Posterior vena cava (tissue), 2 donors: ENCODE measurements around the gene UBTD1. TPM values are rescaled to one million over a fixed set of nuclear protein-coding genes. Genes with fewer than 3 reads are reported as not detected.

Source experiments
- DNase-seq: peaks from one replicate; pipeline ENCODE4 v3.0.0-alpha.2; 2020; ENCODE audit warnings: low spot score
- intact Hi-C, 2 donors: fragments of 100-400 bp; cut with DNase I; formaldehyde crosslinking; loops; one replicate each; pipeline versions ENCODE4 v1.14.1 to v1.14.2; 2022 to 2023
- total RNA-seq, 2 donors: library from RNA; stranded (reverse); fragmentation: NEBNext Ultra II Directional; extraction: Animal tissue kit (Norgen Biotek cat#: 25700); gene quantifications; one replicate each; pipeline ENCODE4 v1.2.1, GENCODE V29; 2021
- donor health status: DM: yes; HTN: yes; CAD: no.
- donor health status: DM: yes; HTN: yes; CAD: no.

The UBTD1 gene
- total RNA-seq, 2 donors from 2014 or later, result 15.6 to 16.5 TPM

- intact Hi-C loops, result no loop called here
These were observed 91.5 kb downstream of the UBTD1 start for GRCh38 chr10:97590082-97590747.

GRCh38 chr10:97590748-97591495, 92.2 kb downstream of the UBTD1 start:
- intact Hi-C loops, result no loop called here
- no peak for DNase-seq

More at GRCh38 chr10:97590082-97590747, 91.5 kb downstream of the UBTD1 start:
- DNase-seq, result no peak

GRCh38 chr10:97593421-97593820, 94.7 kb downstream of the UBTD1 start:
- intact Hi-C loops, result no loop called here
- no peak for DNase-seq

GRCh38 chr10:97596101-97597082, 97.7 kb downstream of the UBTD1 start:
- no peak for DNase-seq
- intact Hi-C loops, result no loop called here

GRCh38 chr10:97597778-97598177, 99.1 kb downstream of the UBTD1 start:
- intact Hi-C loops, result no loop called here
- no peak for DNase-seq

- no peak for DNase-seq
- intact Hi-C loops, result no loop called here
These were observed 99.9 kb downstream of the UBTD1 start for GRCh38 chr10:97598407-97599271.

GRCh38 chr10:97599272-97599619, 100.5 kb downstream of the UBTD1 start:
- no peak for DNase-seq
- intact Hi-C loops, result no loop called here

GRCh38 chr10:97600616-97601015, 101.9 kb downstream of the UBTD1 start:
- intact Hi-C loops, result no loop called here
- no peak for DNase-seq

- no peak for DNase-seq
- intact Hi-C loops, result no loop called here
These were observed 102.8 kb downstream of the UBTD1 start for GRCh38 chr10:97601268-97602215.

- DNase-seq, result no peak
- intact Hi-C loops, result no loop called here
These were observed 108.4 kb downstream of the UBTD1 start for GRCh38 chr10:97607095-97607636.

- DNase-seq, result no peak
- intact Hi-C loops, result no loop called here
These were observed 110.4 kb downstream of the UBTD1 start for GRCh38 chr10:97608991-97609561.

- no peak for DNase-seq
- intact Hi-C loops, result loop anchor here (2.0 to 5.0 kb wide), 2 partner anchors 39 kb away; partner anchors contain the start of gene ANKRD2 (in 2 of the 2)
These were observed 112.7 kb downstream of the UBTD1 start for GRCh38 chr10:97611473-97611872.

- peak; percentile 15 for DNase-seq
- intact Hi-C loops, result loop anchor here in 1 of 2 donors (5.0 kb wide), 1 partner anchor 40 kb away; the partner anchor contains the start of gene ANKRD2
These were observed 113.7 kb downstream of the UBTD1 start for GRCh38 chr10:97612386-97612785.

GRCh38 chr10:97618285-97618684, 119.6 kb downstream of the UBTD1 start:
- DNase-seq, result no peak

GRCh38 chr10:97618733-97619132, 120.0 kb downstream of the UBTD1 start:
- intact Hi-C loops, result no loop called here
- DNase-seq, result no peak

More at GRCh38 chr10:97618285-97618684, 119.6 kb downstream of the UBTD1 start:
- intact Hi-C loops, result no loop called here
